GM23248 (cell line): ENCODE results near the gene IPO11. TPM values are rescaled to one million over a fixed set of nuclear protein-coding genes. Genes with fewer than 3 reads are reported as not detected.

Experiments
- DNase-seq: peaks from one replicate; pipeline ENCODE4 v3.0.0-alpha.2; 2015
- H2AFZ ChIP-seq: fragments of 200-600 bp; sonication (generic); 2 replicates; pipeline ENCODE4 v1.6.1; 2016; ENCODE audit warnings: antibody characterized with exemption
- H3F3A ChIP-seq: fragments of 200-600 bp; sonication (generic); 2 replicates; pipeline ENCODE4 v1.6.1; 2016; ENCODE audit warnings: mild to moderate bottlenecking, antibody characterized with exemption, mixed run types; ENCODE audit not compliant: insufficient read depth
- H3K27ac ChIP-seq: fragments of 200-600 bp; sonication (generic); 2 replicates; pipeline ENCODE4 v1.5.1; 2016; ENCODE audit warnings: mild to moderate bottlenecking
- H3K27me3 ChIP-seq: fragments of 200-600 bp; sonication (generic); replicated peaks from 2 replicates; pipeline ENCODE4 v1.6.1; 2016; ENCODE audit warnings: mild to moderate bottlenecking; ENCODE audit not compliant: insufficient read depth
- H3K36me3 ChIP-seq: fragments of 200-600 bp; sonication (generic); 2 replicates; pipeline ENCODE4 v1.6.1; 2016; ENCODE audit warnings: low read depth, mild to moderate bottlenecking
- H3K4me1 ChIP-seq: fragments of 200-600 bp; sonication (generic); 2 replicates; pipeline ENCODE4 v1.6.1; 2016; ENCODE audit warnings: mild to moderate bottlenecking; ENCODE audit not compliant: insufficient read depth
- H3K4me2 ChIP-seq: fragments of 200-600 bp; sonication (generic); one replicate; pipeline ENCODE4 v1.6.1; 2016; ENCODE audit warnings: mild to moderate bottlenecking; ENCODE audit not compliant: unreplicated experiment
- H3K4me3 ChIP-seq: fragments of 200-600 bp; sonication (generic); 2 replicates; pipeline ENCODE4 v1.5.1; 2016; ENCODE audit warnings: mild to moderate bottlenecking
- H3K79me2 ChIP-seq: fragments of 200-600 bp; sonication (generic); 2 replicates; pipeline ENCODE4 v1.6.1; 2016; ENCODE audit warnings: mild to moderate bottlenecking; ENCODE audit not compliant: insufficient read depth
- H3K9ac ChIP-seq: fragments of 200-600 bp; sonication (generic); 2 replicates; pipeline ENCODE4 v1.6.1; 2016; ENCODE audit warnings: mild to moderate bottlenecking
- H3K9me2 ChIP-seq: fragments of 200-600 bp; sonication (generic); 2 replicates; pipeline ENCODE4 v1.6.1; 2016; ENCODE audit warnings: mixed run types, mild to moderate bottlenecking, moderate library complexity; ENCODE audit not compliant: insufficient read depth
- H3K9me3 ChIP-seq: fragments of 200-600 bp; sonication (generic); one replicate; pipeline ENCODE4 v1.6.1; 2017; ENCODE audit warnings: low read depth
- H4K20me1 ChIP-seq: fragments of 200-600 bp; sonication (generic); 2 replicates; pipeline ENCODE4 v1.6.0; 2016; ENCODE audit not compliant: insufficient read depth
- EZH2 ChIP-seq: fragments of 200-600 bp; sonication (generic); IDR thresholded peaks from 2 replicates; pipeline ENCODE4 v1.6.1; 2018; ENCODE audit warnings: antibody characterized with exemption, mild to moderate bottlenecking; ENCODE audit not compliant: insufficient read depth, poor library complexity, severe bottlenecking
- EZH2phosphoT487 ChIP-seq: fragments of 200-600 bp; sonication (generic); IDR thresholded peaks from 2 replicates; pipeline ENCODE4 v1.6.1; 2018; ENCODE audit warnings: antibody characterized with exemption, moderate library complexity, mild to moderate bottlenecking, low read depth; ENCODE audit not compliant: insufficient read depth
- WGBS, 2 experiments: methylation state at CpG; one replicate each; pipeline ENCODE4 v1.1.6; 2015 to 2017; ENCODE audit warnings: low lambda C conversion rate in 2 of 2, low coverage in 1 of 2; ENCODE audit errors: missing lambda C conversion rate in 2 of 2; 5-methylcytosine and 5-hydroxymethylcytosine counted together
- in situ Hi-C: fragments of 300-500 bp; cut with MboI; formaldehyde crosslinking; loops from 2 replicates; pipeline ENCODE4 v1.15.0; 2020
- polyA plus RNA-seq: library from polyadenylated mRNA; unstranded; fragments of >200 nt; fragmentation: Nextera tagmentation; extraction: Ambion mirVana; gene quantifications from 2 replicates; pipeline ENCODE4 v1.2.1, GENCODE V29; 2016
- total RNA-seq: library from RNA; depleted of rRNA; stranded (reverse); fragments of >200 nt; shearing (Covaris generic); gene quantifications from 2 replicates; pipeline ENCODE4 v1.2.3, GENCODE V29; 2014

Gene IPO11
- total and polyA plus RNA-seq, 2 experiments from 2014 or later, result 19.9 to 26.5 TPM

GRCh38 chr5:62483556-62483955, 71.0 kb downstream of the IPO11 start:
- Histone ChIP-seq H3K4me1 (no peaks in the 10 kb centered on the region), H3K27me3 (no peaks in the 10 kb centered on the region), H3K9me2 (no peaks in the 10 kb centered on the region), H3K4me3 (no peak overlapping the region), H3K9me3 (no peaks in the 10 kb centered on the region), H2AFZ (no peak overlapping the region), H3K27ac (no peak overlapping the region), H3K79me2 (no peaks in the 10 kb centered on the region), H3F3A (no peaks in the 10 kb centered on the region), H3K4me2 (no peak overlapping the region), H3K36me3 (no peaks in the 10 kb centered on the region; the same call in 1 of the 2 replicates), H3K9ac (no peak overlapping the region), H4K20me1 (no peaks in the 10 kb centered on the region)
- no peak for DNase-seq
- in situ Hi-C loops, result no loop called here
- TF ChIP-seq EZH2 (no peak), EZH2phosphoT487 (no peak)
- whole genome bisulfite sequencing, 2 experiments, result 78 to 87% methylated on average over 2 of the region's 2 CpGs

- Histone ChIP-seq H3K4me2 (no peak overlapping the region), H3K9me2 (no peaks in the 10 kb centered on the region), H2AFZ (no peak overlapping the region), H3F3A (no peaks in the 10 kb centered on the region), H3K27ac (no peak overlapping the region), H3K9ac (no peak overlapping the region), H3K4me3 (no peak overlapping the region), H3K27me3 (no peaks in the 10 kb centered on the region), H4K20me1 (no peaks in the 10 kb centered on the region), H3K9me3 (no peaks in the 10 kb centered on the region), H3K36me3 (peaks cover 3% of the 10 kb centered on the region; the same call in 1 of the 2 replicates), H3K4me1 (peaks cover 5% of the 10 kb centered on the region; the same call in 1 of the 2 replicates), H3K79me2 (no peaks in the 10 kb centered on the region)
- WGBS, 2 experiments, result 95 to 96% methylated on average over 1 of the region's 1 CpG
- DNase-seq, result no peak
- in situ Hi-C loops, result no loop called here
- no peak for TF ChIP-seq EZH2
- TF ChIP-seq EZH2phosphoT487, result no peak
Measured at GRCh38 chr5:62486672-62487071, 74.1 kb downstream of the IPO11 start.

- H3K4me2 ChIP-seq, result no peak overlapping the region
- TF ChIP-seq EZH2phosphoT487 (no peak), EZH2 (no peak)
- no peak overlapping the region for H3K27ac ChIP-seq
- H3F3A ChIP-seq, result no peaks in the 10 kb centered on the region
- H3K36me3 ChIP-seq, result peaks cover 3% of the 10 kb centered on the region; the same call in 1 of the 2 replicates
- no peak overlapping the region for H3K9ac ChIP-seq
- H2AFZ ChIP-seq, result no peak overlapping the region
- H3K4me3 ChIP-seq, result no peak overlapping the region
- peaks cover 5% of the 10 kb centered on the region; the same call in 1 of the 2 replicates for H3K4me1 ChIP-seq
- no peaks in the 10 kb centered on the region for H3K9me3 ChIP-seq
- in situ Hi-C loops, result no loop called here
- H3K9me2 ChIP-seq, result no peaks in the 10 kb centered on the region
- 73 to 75% methylated on average over 4 of the region's 4 CpGs for WGBS, 2 experiments
- no peaks in the 10 kb centered on the region for H3K27me3 ChIP-seq
- no peak for DNase-seq
- no peaks in the 10 kb centered on the region for H3K79me2 ChIP-seq
- no peaks in the 10 kb centered on the region for H4K20me1 ChIP-seq
Measured at GRCh38 chr5:62488531-62488930, 76.0 kb downstream of the IPO11 start.

GRCh38 chr5:62489471-62489870, 76.9 kb downstream of the IPO11 start:
- no peaks in the 10 kb centered on the region for H3K9me3 ChIP-seq
- in situ Hi-C loops, result no loop called here
- no peak for TF ChIP-seq EZH2
- no peak for TF ChIP-seq EZH2phosphoT487
- no peak for DNase-seq
- H3K9me2 ChIP-seq, result no peaks in the 10 kb centered on the region
- peaks cover 5% of the 10 kb centered on the region; the same call in 1 of the 2 replicates for H3K4me1 ChIP-seq
- H3K27ac ChIP-seq, result no peak overlapping the region
- H3K9ac ChIP-seq, result no peak overlapping the region
- H3K4me2 ChIP-seq, result no peak overlapping the region
- H3F3A ChIP-seq, result no peaks in the 10 kb centered on the region
- no peaks in the 10 kb centered on the region for H4K20me1 ChIP-seq
- no peak overlapping the region for H3K4me3 ChIP-seq
- no peaks in the 10 kb centered on the region for H3K27me3 ChIP-seq
- peaks cover 3% of the 10 kb centered on the region; the same call in 1 of the 2 replicates for H3K36me3 ChIP-seq
- no peak overlapping the region for H2AFZ ChIP-seq
- WGBS, 2 experiments, result 46 to 53% methylated on average over 1 of the region's 1 CpG
- H3K79me2 ChIP-seq, result no peaks in the 10 kb centered on the region

- Histone ChIP-seq H3K4me2 (no peak overlapping the region), H3K4me3 (no peak overlapping the region), H4K20me1 (no peaks in the 10 kb centered on the region), H3K9me3 (no peaks in the 10 kb centered on the region), H3K36me3 (no peaks in the 10 kb centered on the region), H3K27ac (no peak overlapping the region), H3K9ac (no peak overlapping the region), H2AFZ (no peak overlapping the region), H3K27me3 (no peaks in the 10 kb centered on the region), H3K9me2 (no peaks in the 10 kb centered on the region), H3K4me1 (no peaks in the 10 kb centered on the region), H3F3A (no peaks in the 10 kb centered on the region), H3K79me2 (no peaks in the 10 kb centered on the region)
- DNase-seq, result no peak
- TF ChIP-seq EZH2phosphoT487, result no peak
- TF ChIP-seq EZH2, result no peak
- in situ Hi-C loops, result no loop called here
- 98 to 100% methylated on average over 1 of the region's 1 CpG for WGBS, 2 experiments
Measured at GRCh38 chr5:62494772-62495171, 82.2 kb downstream of the IPO11 start.
